Type B pancreatic cell (in vitro differentiated cells): ENCODE results near the gene CCDC34. TPM values are rescaled to one million over a fixed set of nuclear protein-coding genes. Genes with fewer than 3 reads are reported as not detected.

Experiments
- DNase-seq: peaks from one replicate; pipeline ENCODE4 v3.0.0; 2021; ENCODE audit warnings: mixed read lengths; ENCODE audit not compliant: unreplicated experiment; ENCODE audit errors: extremely low spot score
- H3K27ac Mint-ChIP-seq: 2 replicates; pipeline ENCODE4 v1.8.0; 2021; ENCODE audit warnings: mild to moderate bottlenecking, mixed read lengths
- H3K27me3 Mint-ChIP-seq: 2 replicates; pipeline ENCODE4 v1.8.0; 2021; ENCODE audit warnings: mixed read lengths
- H3K36me3 Mint-ChIP-seq: 2 replicates; pipeline ENCODE4 v1.8.0; 2021; ENCODE audit warnings: mixed read lengths
- H3K4me1 Mint-ChIP-seq: one replicate; pipeline ENCODE4 v1.8.0; 2021; ENCODE audit warnings: mixed read lengths; ENCODE audit not compliant: unreplicated experiment
- H3K4me3 Mint-ChIP-seq: 2 replicates; pipeline ENCODE4 v1.8.0; 2021; ENCODE audit warnings: mild to moderate bottlenecking, mixed read lengths
- H3K9me3 Mint-ChIP-seq: 2 replicates; pipeline ENCODE4 v1.8.0; 2021; ENCODE audit warnings: mixed read lengths
- total RNA-seq: library from RNA; stranded (reverse); gene quantifications from 2 replicates; pipeline ENCODE4 v1.2.1, GENCODE V29; 2021; ENCODE audit warnings: low replicate concordance
- TF ChIP-seq, protein P1 (sequence below): fragments of 200-600 bp; sonication (generic); conservative IDR thresholded peaks from 2 replicates; pipeline ENCODE4 v1.5.0; 2021; ENCODE audit warnings: antibody characterized with exemption, mild to moderate bottlenecking

CCDC34 gene
- total RNA-seq, 1 donor from 2014 or later, result 30.4 TPM

DNA sequence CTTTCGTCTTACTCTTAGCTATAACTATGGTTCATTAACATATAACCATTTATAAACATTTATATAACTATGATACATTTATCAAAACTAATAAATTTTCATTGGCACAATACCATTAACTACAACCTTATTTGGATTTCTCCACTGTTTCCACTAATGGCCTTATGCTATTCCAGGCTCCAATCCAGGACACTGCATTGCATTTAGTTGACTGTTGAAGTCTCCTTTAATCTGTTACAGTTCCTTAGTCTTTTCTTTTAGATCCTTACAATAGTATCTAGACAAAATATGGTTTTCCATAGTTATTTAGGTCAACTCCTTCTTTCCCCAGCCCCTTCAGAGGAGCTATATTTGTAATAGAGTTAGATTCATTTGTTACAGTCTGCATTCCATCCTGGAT is 47.2 kb downstream of the CCDC34 start:
- no peaks in the 10 kb centered on the region for H3K27me3 Mint-ChIP-seq
- H3K27ac Mint-ChIP-seq, result no peak overlapping the region
- H3K4me1 Mint-ChIP-seq, result peaks cover 12% of the 10 kb centered on the region
- H3K36me3 Mint-ChIP-seq, result peaks cover 12% of the 10 kb centered on the region
- DNase-seq, result no peak
- no peak overlapping the region for H3K4me3 Mint-ChIP-seq
- TF ChIP-seq, protein P1, sequence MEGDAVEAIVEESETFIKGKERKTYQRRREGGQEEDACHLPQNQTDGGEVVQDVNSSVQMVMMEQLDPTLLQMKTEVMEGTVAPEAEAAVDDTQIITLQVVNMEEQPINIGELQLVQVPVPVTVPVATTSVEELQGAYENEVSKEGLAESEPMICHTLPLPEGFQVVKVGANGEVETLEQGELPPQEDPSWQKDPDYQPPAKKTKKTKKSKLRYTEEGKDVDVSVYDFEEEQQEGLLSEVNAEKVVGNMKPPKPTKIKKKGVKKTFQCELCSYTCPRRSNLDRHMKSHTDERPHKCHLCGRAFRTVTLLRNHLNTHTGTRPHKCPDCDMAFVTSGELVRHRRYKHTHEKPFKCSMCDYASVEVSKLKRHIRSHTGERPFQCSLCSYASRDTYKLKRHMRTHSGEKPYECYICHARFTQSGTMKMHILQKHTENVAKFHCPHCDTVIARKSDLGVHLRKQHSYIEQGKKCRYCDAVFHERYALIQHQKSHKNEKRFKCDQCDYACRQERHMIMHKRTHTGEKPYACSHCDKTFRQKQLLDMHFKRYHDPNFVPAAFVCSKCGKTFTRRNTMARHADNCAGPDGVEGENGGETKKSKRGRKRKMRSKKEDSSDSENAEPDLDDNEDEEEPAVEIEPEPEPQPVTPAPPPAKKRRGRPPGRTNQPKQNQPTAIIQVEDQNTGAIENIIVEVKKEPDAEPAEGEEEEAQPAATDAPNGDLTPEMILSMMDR, result no peak
- no peaks in the 10 kb centered on the region for H3K9me3 Mint-ChIP-seq

DNA sequence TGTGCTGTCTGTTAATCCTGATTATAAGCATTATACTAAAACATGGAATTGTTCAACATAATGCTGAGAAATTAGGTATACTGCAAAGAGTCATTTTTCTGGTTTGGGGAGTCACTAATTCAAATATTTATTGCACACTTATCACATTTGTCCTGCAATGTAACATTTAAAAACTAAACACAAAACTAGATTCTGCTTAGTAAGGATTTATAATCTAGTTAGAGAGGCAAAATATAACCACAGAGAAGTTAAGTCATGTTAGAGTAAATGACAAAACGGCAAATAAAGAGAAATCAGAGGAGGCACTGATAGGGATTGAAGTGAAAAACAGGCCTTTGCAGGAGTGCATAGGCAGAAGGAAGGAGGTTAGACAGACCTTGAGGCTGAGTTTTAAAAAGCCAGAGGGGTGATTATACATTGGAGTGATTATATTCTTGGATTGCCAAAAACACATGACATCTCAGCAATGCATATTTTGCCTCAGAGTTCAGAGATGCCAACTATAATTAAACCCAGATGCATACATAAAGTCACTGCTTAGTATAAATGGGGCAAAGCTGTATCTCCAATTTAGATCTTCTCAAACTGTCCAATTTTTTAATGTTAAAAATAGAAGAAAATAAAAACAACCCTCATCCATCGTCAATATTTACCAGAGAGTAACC is 49.7 kb downstream of the CCDC34 start:
- Mint-ChIP-seq H3K4me1 (peaks cover 5% of the 10 kb centered on the region), H3K27me3 (no peaks in the 10 kb centered on the region), H3K4me3 (no peak overlapping the region), H3K36me3 (no peaks in the 10 kb centered on the region), H3K9me3 (no peaks in the 10 kb centered on the region), H3K27ac (no peak overlapping the region)
- DNase-seq, result no peak
- TF ChIP-seq, protein P1, result no peak

DNA sequence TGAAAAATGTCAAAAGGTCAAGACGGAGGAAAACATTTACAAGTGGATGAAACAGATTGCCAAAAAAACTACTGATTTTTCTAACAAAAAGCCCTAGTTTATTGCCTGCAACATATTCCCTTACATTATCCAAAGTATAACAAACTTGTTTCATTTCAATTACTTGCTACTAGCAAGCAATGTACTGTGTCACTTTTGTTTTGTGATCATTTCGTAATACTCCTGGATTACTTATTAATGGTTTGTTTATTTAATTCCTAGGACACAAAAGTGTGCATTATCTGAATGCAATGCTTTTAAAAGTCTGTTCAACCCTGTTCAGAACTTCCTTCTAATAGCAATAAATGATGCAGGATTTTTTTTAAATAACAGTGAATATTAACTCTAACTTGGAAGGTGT is 50.9 kb downstream of the CCDC34 start:
- H3K4me3 Mint-ChIP-seq, result no peak overlapping the region
- no peaks in the 10 kb centered on the region for H3K9me3 Mint-ChIP-seq
- no peaks in the 10 kb centered on the region for H3K27me3 Mint-ChIP-seq
- TF ChIP-seq, protein P1, result no peak
- no peak for DNase-seq
- H3K36me3 Mint-ChIP-seq, result no peaks in the 10 kb centered on the region
- H3K27ac Mint-ChIP-seq, result no peak overlapping the region
- H3K4me1 Mint-ChIP-seq, result peaks cover 5% of the 10 kb centered on the region

DNA sequence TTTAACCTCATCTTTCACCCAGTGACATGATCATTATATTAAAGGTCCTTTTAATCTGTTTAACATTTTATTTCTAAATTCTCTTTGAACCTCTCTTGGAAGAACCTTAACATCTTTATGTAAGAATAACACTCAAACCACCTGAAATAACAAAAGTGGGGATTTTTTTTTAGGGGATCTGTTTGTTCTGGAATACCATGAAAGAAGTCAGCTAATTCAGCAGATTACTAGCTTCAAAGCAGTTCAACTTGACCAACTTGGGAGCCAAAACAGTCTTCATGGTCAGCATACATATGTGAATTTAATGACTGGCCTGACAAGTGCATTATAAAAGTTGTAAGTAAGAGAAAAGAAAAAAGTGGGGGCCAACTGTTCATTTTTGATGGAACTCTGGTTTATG is 52.3 kb downstream of the CCDC34 start:
- Mint-ChIP-seq H3K9me3 (no peaks in the 10 kb centered on the region), H3K27ac (no peak overlapping the region)

DNA sequence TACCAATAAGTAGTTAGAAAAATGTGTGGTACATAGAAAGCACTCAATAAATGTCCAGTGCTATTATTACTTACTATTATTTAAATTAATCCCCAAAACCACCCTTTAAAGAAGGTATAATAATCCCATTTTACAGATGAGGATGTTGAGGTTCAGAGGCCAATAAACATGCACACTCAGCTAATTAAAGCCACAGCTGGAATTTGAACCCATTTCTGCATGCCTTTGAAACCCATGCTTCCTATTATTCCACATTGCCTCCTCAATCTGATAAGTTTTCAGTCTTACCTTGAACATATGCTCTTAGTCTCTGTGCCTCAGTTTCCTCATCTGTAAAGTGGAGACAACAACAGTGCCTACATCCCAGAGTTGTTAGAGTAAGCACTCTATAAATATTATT is 52.8 kb downstream of the CCDC34 start:
- H3K36me3 Mint-ChIP-seq, result peaks cover 4% of the 10 kb centered on the region
- no peak overlapping the region for H3K27ac Mint-ChIP-seq
- no peak for DNase-seq
- no peaks in the 10 kb centered on the region for H3K9me3 Mint-ChIP-seq
- H3K4me1 Mint-ChIP-seq, result peaks cover 5% of the 10 kb centered on the region
- no peaks in the 10 kb centered on the region for H3K27me3 Mint-ChIP-seq
- TF ChIP-seq, protein P1, result no peak
- H3K4me3 Mint-ChIP-seq, result no peak overlapping the region

More for the DNA sequence above, 52.3 kb downstream of the CCDC34 start:
- DNase-seq, result no peak
- Mint-ChIP-seq H3K27me3 (no peaks in the 10 kb centered on the region), H3K4me1 (peaks cover 5% of the 10 kb centered on the region), H3K4me3 (no peak overlapping the region), H3K36me3 (peaks cover 4% of the 10 kb centered on the region)
- TF ChIP-seq, protein P1, result no peak

DNA sequence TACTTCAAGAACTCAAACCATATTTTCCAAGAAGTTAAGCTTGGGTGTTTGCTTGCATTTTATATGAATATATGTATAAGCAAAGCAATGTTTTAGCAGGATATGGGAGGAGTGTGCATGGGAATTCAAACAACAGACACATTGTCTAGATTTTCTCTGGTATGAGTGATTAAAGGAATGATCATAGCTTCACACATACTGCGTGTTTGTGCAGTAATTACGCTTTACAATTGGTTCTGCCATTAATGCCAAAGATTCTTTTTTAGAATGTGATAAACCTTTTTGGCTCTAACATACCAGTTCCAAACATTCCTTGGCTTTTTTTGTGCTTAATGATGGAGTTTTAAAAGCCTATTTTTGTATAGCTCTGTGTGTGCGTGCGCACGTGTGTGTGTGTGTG is 54.0 kb downstream of the CCDC34 start:
- H3K36me3 Mint-ChIP-seq, result peaks cover 4% of the 10 kb centered on the region
- no peaks in the 10 kb centered on the region for H3K27me3 Mint-ChIP-seq
- peaks cover 5% of the 10 kb centered on the region for H3K4me1 Mint-ChIP-seq
- TF ChIP-seq, protein P1, result no peak
- H3K9me3 Mint-ChIP-seq, result no peaks in the 10 kb centered on the region
- no peak for DNase-seq
- no peak overlapping the region for H3K4me3 Mint-ChIP-seq
- no peak overlapping the region for H3K27ac Mint-ChIP-seq
